ENCODE data around the gene MARVELD2.

The MARVELD2 gene

GRCh38 chr5:69415584-69415958 is 655 bp downstream of the MARVELD2 start:
- no peaks in the 10 kb centered on the region for H3K4me1 ChIP-seq (ENCODE audit: low read depth, poor library complexity, severe bottlenecking)
- TF ChIP-seq, protein P1, sequence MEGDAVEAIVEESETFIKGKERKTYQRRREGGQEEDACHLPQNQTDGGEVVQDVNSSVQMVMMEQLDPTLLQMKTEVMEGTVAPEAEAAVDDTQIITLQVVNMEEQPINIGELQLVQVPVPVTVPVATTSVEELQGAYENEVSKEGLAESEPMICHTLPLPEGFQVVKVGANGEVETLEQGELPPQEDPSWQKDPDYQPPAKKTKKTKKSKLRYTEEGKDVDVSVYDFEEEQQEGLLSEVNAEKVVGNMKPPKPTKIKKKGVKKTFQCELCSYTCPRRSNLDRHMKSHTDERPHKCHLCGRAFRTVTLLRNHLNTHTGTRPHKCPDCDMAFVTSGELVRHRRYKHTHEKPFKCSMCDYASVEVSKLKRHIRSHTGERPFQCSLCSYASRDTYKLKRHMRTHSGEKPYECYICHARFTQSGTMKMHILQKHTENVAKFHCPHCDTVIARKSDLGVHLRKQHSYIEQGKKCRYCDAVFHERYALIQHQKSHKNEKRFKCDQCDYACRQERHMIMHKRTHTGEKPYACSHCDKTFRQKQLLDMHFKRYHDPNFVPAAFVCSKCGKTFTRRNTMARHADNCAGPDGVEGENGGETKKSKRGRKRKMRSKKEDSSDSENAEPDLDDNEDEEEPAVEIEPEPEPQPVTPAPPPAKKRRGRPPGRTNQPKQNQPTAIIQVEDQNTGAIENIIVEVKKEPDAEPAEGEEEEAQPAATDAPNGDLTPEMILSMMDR (conservative IDR thresholded peaks at IDR 0.05; ENCODE audit: low read depth, low read length) = no peak
- no peaks in the 10 kb centered on the region for H3K36me3 ChIP-seq (ENCODE audit: insufficient read depth)
- H2AFZ ChIP-seq (ENCODE audit: low read depth) = peak overlapping the region; percentile 53; the same call in 1 of the 2 replicates
- H3K27ac ChIP-seq = no peak overlapping the region
- no peak overlapping the region for H3K4me3 ChIP-seq (IDR thresholded peaks at IDR 0.05; ENCODE audit: insufficient read depth, low read depth, low read length)
- H3K27me3 ChIP-seq (ENCODE audit: insufficient read depth, low read depth) = no peaks in the 10 kb centered on the region
- peak overlapping the region; percentile 58 for H3K4me2 ChIP-seq
- H4K20me1 ChIP-seq (ENCODE audit: insufficient read depth) = no peaks in the 10 kb centered on the region
- H3K79me2 ChIP-seq (ENCODE audit: insufficient read depth, low read depth) = no peaks in the 10 kb centered on the region
- H3K9ac ChIP-seq = peak overlapping the region; percentile 38; the same call in 1 of the 2 replicates

- Histone ChIP-seq H3K4me2 (no peak overlapping the region), H3K4me1 (ENCODE audit: low read depth, poor library complexity, severe bottlenecking) (no peaks in the 10 kb centered on the region), H3K4me3 (IDR thresholded peaks at IDR 0.05; ENCODE audit: insufficient read depth, low read depth, low read length) (no peak overlapping the region), H3K27me3 (ENCODE audit: insufficient read depth, low read depth) (no peaks in the 10 kb centered on the region), H3K79me2 (ENCODE audit: insufficient read depth, low read depth) (no peaks in the 10 kb centered on the region), H3K36me3 (ENCODE audit: insufficient read depth) (no peaks in the 10 kb centered on the region), H4K20me1 (ENCODE audit: insufficient read depth) (no peaks in the 10 kb centered on the region), H3K27ac (no peak overlapping the region), H2AFZ (ENCODE audit: low read depth) (no peak overlapping the region), H3K9ac (no peak overlapping the region)
- TF ChIP-seq, protein P1 (conservative IDR thresholded peaks at IDR 0.05; ENCODE audit: low read depth, low read length) = no peak
Measured at GRCh38 chr5:69416180-69416579, 1.3 kb downstream of the MARVELD2 start.

DNA sequence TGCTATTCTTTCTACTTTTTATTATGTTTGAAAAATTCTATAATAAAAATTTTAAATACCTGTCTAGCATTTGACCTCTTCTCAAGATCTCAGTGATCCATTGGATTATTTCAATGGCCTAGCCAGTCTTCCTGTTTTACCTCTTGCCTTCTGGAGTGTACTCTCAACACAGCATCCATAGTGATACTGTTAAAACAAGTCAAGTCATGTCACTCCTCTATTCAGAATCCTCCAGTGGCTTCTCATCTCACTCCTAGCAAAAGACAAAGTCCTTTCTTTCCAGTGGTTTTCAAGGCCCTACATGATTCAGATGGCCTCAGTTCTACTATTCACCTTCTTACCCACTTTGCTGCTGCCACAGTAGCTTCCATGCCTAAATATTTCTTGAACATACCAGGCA is 1.8 kb downstream of the MARVELD2 start:
- no peaks in the 10 kb centered on the region for H3K4me1 ChIP-seq (ENCODE audit: low read depth, poor library complexity, severe bottlenecking)
- H3K79me2 ChIP-seq (ENCODE audit: insufficient read depth, low read depth) = no peaks in the 10 kb centered on the region
- H3K4me2 ChIP-seq = no peak overlapping the region
- TF ChIP-seq, protein P1 (conservative IDR thresholded peaks at IDR 0.05; ENCODE audit: low read depth, low read length) = no peak
- no peak overlapping the region for H2AFZ ChIP-seq (ENCODE audit: low read depth)
- no peak overlapping the region for H3K4me3 ChIP-seq (IDR thresholded peaks at IDR 0.05; ENCODE audit: insufficient read depth, low read depth, low read length)
- H3K27ac ChIP-seq = no peak overlapping the region
- H3K27me3 ChIP-seq (ENCODE audit: insufficient read depth, low read depth) = no peaks in the 10 kb centered on the region
- no peaks in the 10 kb centered on the region for H3K36me3 ChIP-seq (ENCODE audit: insufficient read depth)
- H3K9ac ChIP-seq = no peak overlapping the region
- no peaks in the 10 kb centered on the region for H4K20me1 ChIP-seq (ENCODE audit: insufficient read depth)

- Histone ChIP-seq H2AFZ (ENCODE audit: low read depth) (no peak overlapping the region), H3K27me3 (ENCODE audit: insufficient read depth, low read depth) (no peaks in the 10 kb centered on the region), H3K4me1 (ENCODE audit: low read depth, poor library complexity, severe bottlenecking) (no peaks in the 10 kb centered on the region), H3K9ac (no peak overlapping the region), H3K36me3 (ENCODE audit: insufficient read depth) (no peaks in the 10 kb centered on the region), H3K4me2 (no peak overlapping the region), H3K4me3 (IDR thresholded peaks at IDR 0.05; ENCODE audit: insufficient read depth, low read depth, low read length) (no peak overlapping the region), H4K20me1 (ENCODE audit: insufficient read depth) (no peaks in the 10 kb centered on the region), H3K79me2 (ENCODE audit: insufficient read depth, low read depth) (no peaks in the 10 kb centered on the region), H3K27ac (no peak overlapping the region)
- TF ChIP-seq, protein P1 (conservative IDR thresholded peaks at IDR 0.05; ENCODE audit: low read depth, low read length) = no peak
Measured at GRCh38 chr5:69418554-69418953, 3.6 kb downstream of the MARVELD2 start.
